Adrenal gland (tissue), 5 donors: ENCODE data around the gene HEG1.

Source experiments
- CTCF ChIP-seq, 6 experiments: fragments of 450-650 bp in 4 of 6; fragments of 200-600 bp in 2 of 6; sonication (generic) in 1 of 6; IDR thresholded peaks; 1 replicate in 5 of 6; 2 replicates in 1 of 6; pipeline versions ENCODE4 v1.5.1 to v1.8.0; 2016 to 2021; ENCODE audit warnings: antibody characterized with exemption in 6 of 6, mild to moderate bottlenecking in 2 of 6, moderate library complexity in 1 of 6
- POLR2A ChIP-seq, 2 donors: fragments of 450-650 bp; IDR thresholded peaks; one replicate each; pipeline ENCODE4 v1.6.1; 2017; ENCODE audit warnings: antibody characterized with exemption in 2 of 2, mild to moderate bottlenecking in 2 of 2, moderate library complexity in 1 of 2
- donor health status: DM: no; HTN: no; CAD: no.

- TF ChIP-seq CTCF (IDR thresholded peaks at IDR 0.05) (no peak), POLR2A (IDR thresholded peaks at IDR 0.05) (no peak)
Observed at GRCh38 chr3:125079675-125080045, 23.9 kb upstream of the HEG1 start.
